ENCODE results near the gene ZNF273. TPM values are rescaled to one million over a fixed set of nuclear protein-coding genes. Genes with fewer than 3 reads are reported as not detected.
"Not testable (repeated sequence)": the region's sequence is repeated elsewhere in the genome, so short reads cannot be mapped to it uniquely, and the experiment has no call there.

Gene ZNF273
- total RNA-seq (6.5 TPM), polyA plus RNA-seq (1 to 10 TPM; 3.9 to 6.6 (median 5.8) TPM)

DNA sequence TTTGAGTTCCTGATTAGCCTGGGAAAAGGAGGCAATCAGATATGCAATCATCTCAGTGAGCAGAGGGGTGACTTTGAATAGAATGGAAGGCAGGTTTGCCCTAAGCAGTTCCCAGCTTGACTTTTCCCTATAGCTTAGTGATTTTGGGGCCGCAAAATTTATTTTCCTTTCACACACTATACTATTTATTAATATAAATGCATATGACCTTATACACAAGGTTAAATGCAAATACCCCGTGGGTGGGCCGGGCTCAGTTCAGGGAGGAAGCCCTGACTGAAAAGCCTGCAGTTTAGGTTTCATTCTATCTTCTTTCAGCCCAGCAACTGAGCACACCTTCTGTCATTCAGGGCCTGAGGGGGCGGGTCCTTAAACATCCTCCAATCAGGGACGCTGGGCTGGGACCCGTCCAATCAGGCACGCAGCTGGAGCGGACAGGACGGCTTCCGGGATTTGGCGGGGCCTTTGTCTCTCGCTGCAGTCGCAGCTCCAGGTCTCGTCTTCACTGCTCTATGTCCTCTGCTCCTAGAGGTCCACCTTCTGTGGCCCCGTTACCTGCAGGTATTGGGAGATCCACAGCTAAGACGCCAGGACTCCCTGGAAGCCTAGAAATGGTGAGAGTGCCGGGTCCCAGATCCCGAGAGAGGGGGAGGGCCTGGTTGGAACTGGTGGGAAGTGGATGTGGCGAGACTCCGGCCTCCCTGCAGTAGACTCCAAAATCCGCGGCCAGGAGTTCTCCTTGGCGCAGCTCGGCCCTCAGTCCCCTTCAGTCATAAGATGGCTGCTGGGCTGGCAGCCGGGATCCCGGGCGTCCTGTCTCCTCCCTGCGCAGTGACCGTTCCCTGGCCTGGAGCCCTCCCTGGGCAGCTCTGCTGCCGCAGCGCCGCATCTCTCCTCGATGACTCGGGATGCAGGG lies at the start of gene ZNF273:
TSS of gene ZNF273 (plus strand) at position 468 of the 916 bp plus-strand sequence. CDS start at position 513, 45 bp downstream.
- H3K9me3 ChIP-seq (ENCODE audit: control insufficient read depth in 2 of 2, low read length in 2 of 2) = no peaks in the 10 kb centered on the region
- ATAC-seq (ENCODE audit: low read depth in 2 of 2) = peak; percentile 99 to 100
- Mint-ChIP-seq H3K4me1 (peaks cover 21 to 55% (median 36%) of the 10 kb centered on the region in 4 donors), H3K36me3 (peaks cover 7% of the 10 kb centered on the region), H3K9me3 (peaks cover 0 to 9% (median 0%) of the 10 kb centered on the region in 7 donors), H3K27me3 (peaks cover 7% of the 10 kb centered on the region), H3K27ac (peak within 1 kb of the TSS; percentile 76 to 97 (median 96)), H3K4me3 (peak within 1 kb of the TSS; percentile 97 to 99 (median 97))
- peaks cover 23% of the 10 kb centered on the region for H3K4me1 ChIP-seq (ENCODE audit: control insufficient read depth, insufficient read depth, low read length, poor library complexity, severe bottlenecking)
- H3K4me3 ChIP-seq (ENCODE audit: low read depth, low read length) = peak within 1 kb of the TSS; percentile 93
- no peaks in the 10 kb centered on the region for H3K27me3 ChIP-seq (ENCODE audit: control insufficient read depth, insufficient read depth, low read length)
- DNase-seq = peak; percentile 83 to 95 (median 91)
- H3K36me3 ChIP-seq (ENCODE audit: control insufficient read depth, insufficient read depth, low read length) = no peaks in the 10 kb centered on the region
- H3K27ac ChIP-seq (ENCODE audit: insufficient read depth, low read length, poor library complexity, severe bottlenecking) = peak within 1 kb of the TSS; percentile 73

GRCh38 chr7:64853679-64854078 lies 49.4 kb upstream of the ZNF273 start:
- H3K9me3 Mint-ChIP-seq = peaks cover 0 to 8% (median 0%) of the 10 kb centered on the region in 7 donors
- H3K27ac ChIP-seq (ENCODE audit: insufficient read depth, low read length, poor library complexity, severe bottlenecking) = no peak overlapping the region
- H3K27ac Mint-ChIP-seq = no peak overlapping the region
- H3K4me1 ChIP-seq (ENCODE audit: control insufficient read depth, insufficient read depth, low read length, poor library complexity, severe bottlenecking) = no peaks in the 10 kb centered on the region
- no peaks in the 10 kb centered on the region for H3K27me3 Mint-ChIP-seq
- no peaks in the 10 kb centered on the region for H3K36me3 ChIP-seq (ENCODE audit: control insufficient read depth, insufficient read depth, low read length)
- no peak overlapping the region for H3K4me3 ChIP-seq (ENCODE audit: low read depth, low read length)
- H3K4me1 Mint-ChIP-seq = no peaks in the 10 kb centered on the region
- DNase-seq = no peak
- H3K27me3 ChIP-seq (ENCODE audit: control insufficient read depth, insufficient read depth, low read length) = no peaks in the 10 kb centered on the region
- peaks cover 3% of the 10 kb centered on the region for H3K36me3 Mint-ChIP-seq
- peaks cover 0 to 4% of the 10 kb centered on the region in 2 experiments for H3K9me3 ChIP-seq (ENCODE audit: control insufficient read depth in 2 of 2, low read length in 2 of 2)
- no peak overlapping the region for H3K4me3 Mint-ChIP-seq
- no peak for ATAC-seq (ENCODE audit: low read depth in 2 of 2)

DNA sequence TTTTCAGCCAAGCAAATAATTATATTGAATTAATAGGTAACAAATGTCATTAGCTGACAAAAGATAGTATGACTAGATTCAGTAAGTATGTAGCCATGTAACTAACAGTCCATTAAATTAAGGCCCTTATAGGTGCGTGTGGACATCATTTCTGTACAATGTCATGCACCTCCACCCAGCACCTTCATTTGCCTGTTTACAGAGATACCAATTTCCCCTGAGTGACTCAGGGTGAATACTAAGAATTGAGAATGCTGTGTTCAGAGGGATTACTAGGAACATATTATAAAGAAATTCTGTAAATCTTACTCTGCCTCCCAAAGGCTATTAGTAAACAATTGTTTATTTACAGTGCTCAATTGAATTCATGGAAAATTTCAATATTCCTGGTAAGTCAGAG lies 48.1 kb upstream of the ZNF273 start:
- H3K36me3 Mint-ChIP-seq = no peaks in the 10 kb centered on the region
- H3K9me3 ChIP-seq (ENCODE audit: control insufficient read depth in 2 of 2, low read length in 2 of 2) = peaks cover 0 to under 1% of the 10 kb centered on the region in 2 experiments
- no peak overlapping the region for H3K4me3 ChIP-seq (ENCODE audit: low read depth, low read length)
- no peaks in the 10 kb centered on the region for H3K36me3 ChIP-seq (ENCODE audit: control insufficient read depth, insufficient read depth, low read length)
- H3K4me1 ChIP-seq (ENCODE audit: control insufficient read depth, insufficient read depth, low read length, poor library complexity, severe bottlenecking) = no peaks in the 10 kb centered on the region
- H3K27me3 Mint-ChIP-seq = no peaks in the 10 kb centered on the region
- H3K4me1 Mint-ChIP-seq = no peaks in the 10 kb centered on the region
- DNase-seq (no peak), ATAC-seq (ENCODE audit: low read depth in 2 of 2) (no peak)
- no peak overlapping the region for H3K27ac ChIP-seq (ENCODE audit: insufficient read depth, low read length, poor library complexity, severe bottlenecking)
- no peak overlapping the region for H3K27ac Mint-ChIP-seq
- no peaks in the 10 kb centered on the region for H3K27me3 ChIP-seq (ENCODE audit: control insufficient read depth, insufficient read depth, low read length)
- H3K9me3 Mint-ChIP-seq = peaks cover 0 to 8% (median 0%) of the 10 kb centered on the region in 7 donors
- H3K4me3 Mint-ChIP-seq = no peak overlapping the region

DNA sequence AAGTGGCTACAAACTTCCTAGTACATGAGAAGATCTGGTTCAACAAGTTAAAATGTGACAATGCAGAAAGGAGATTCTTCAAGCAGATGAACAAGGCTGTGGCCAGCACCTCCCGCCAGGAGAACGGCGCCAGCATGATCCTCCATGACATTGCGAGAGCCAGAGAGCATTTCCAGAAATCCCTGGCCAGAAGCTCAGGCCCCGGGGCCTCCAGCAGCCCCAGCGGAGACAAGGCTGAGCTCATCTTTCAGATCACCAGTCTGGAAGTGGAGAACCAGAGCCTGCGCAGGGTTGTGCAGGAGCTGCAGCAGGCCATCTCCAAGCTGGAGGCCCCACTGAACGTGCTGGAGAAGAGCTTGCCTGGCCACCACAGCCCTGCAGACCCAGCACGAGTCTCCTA lies 40.1 kb upstream of the ZNF273 start:
- Mint-ChIP-seq H3K27ac (no peak overlapping the region), H3K4me1 (peaks cover 0 to 2% (median 0%) of the 10 kb centered on the region in 4 donors), H3K9me3 (peaks cover 0 to 8% (median 0%) of the 10 kb centered on the region in 7 donors), H3K36me3 (no peaks in the 10 kb centered on the region), H3K4me3 (no peak overlapping the region), H3K27me3 (no peaks in the 10 kb centered on the region)
- H3K36me3 ChIP-seq (ENCODE audit: control insufficient read depth, insufficient read depth, low read length) = no peaks in the 10 kb centered on the region
- H3K27ac ChIP-seq (ENCODE audit: insufficient read depth, low read length, poor library complexity, severe bottlenecking) = no peak overlapping the region
- ATAC-seq (ENCODE audit: low read depth in 2 of 2) (no peak), DNase-seq (no peak)
- peaks cover 0 to 6% of the 10 kb centered on the region in 2 experiments for H3K9me3 ChIP-seq (ENCODE audit: control insufficient read depth in 2 of 2, low read length in 2 of 2)
- no peak overlapping the region for H3K4me3 ChIP-seq (ENCODE audit: low read depth, low read length)
- no peaks in the 10 kb centered on the region for H3K27me3 ChIP-seq (ENCODE audit: control insufficient read depth, insufficient read depth, low read length)
- no peaks in the 10 kb centered on the region for H3K4me1 ChIP-seq (ENCODE audit: control insufficient read depth, insufficient read depth, low read length, poor library complexity, severe bottlenecking)

DNA sequence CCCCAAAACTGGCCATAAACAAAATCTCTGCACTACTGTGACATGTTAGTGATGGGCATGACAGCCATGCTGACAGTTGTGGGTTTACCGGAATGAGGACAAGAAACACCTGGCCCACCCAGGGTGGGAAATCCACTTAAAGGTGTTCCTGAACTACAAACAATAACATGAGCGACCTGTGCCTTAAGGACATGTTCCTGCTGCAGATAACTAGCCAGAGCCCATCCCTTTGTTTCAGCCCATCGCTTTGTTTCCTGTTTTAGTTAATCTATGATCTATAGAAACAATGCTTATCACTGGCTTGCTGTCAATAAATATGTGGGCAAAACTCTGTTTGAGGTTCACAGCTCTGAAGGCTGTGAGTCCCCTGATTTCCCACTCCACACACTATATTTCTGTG lies 39.5 kb upstream of the ZNF273 start:
- not testable (repeated sequence) for ATAC-seq (ENCODE audit: low read depth in 2 of 2); H3K4me1 ChIP-seq (ENCODE audit: control insufficient read depth, insufficient read depth, low read length, poor library complexity, severe bottlenecking); H3K27ac ChIP-seq (ENCODE audit: insufficient read depth, low read length, poor library complexity, severe bottlenecking); H3K4me3 ChIP-seq (ENCODE audit: low read depth, low read length); H3K9me3 ChIP-seq (ENCODE audit: control insufficient read depth in 2 of 2, low read length in 2 of 2); H3K36me3 ChIP-seq (ENCODE audit: control insufficient read depth, insufficient read depth, low read length); DNase-seq; H3K9me3 Mint-ChIP-seq; H3K27me3 ChIP-seq (ENCODE audit: control insufficient read depth, insufficient read depth, low read length); H3K27ac Mint-ChIP-seq; H3K36me3 Mint-ChIP-seq; H3K4me3 Mint-ChIP-seq; H3K4me1 Mint-ChIP-seq; H3K27me3 Mint-ChIP-seq

- H3K36me3 Mint-ChIP-seq = no peaks in the 10 kb centered on the region
- H3K4me3 ChIP-seq (ENCODE audit: low read depth, low read length) = no peak overlapping the region
Observed at GRCh38 chr7:64863969-64864368, 39.1 kb upstream of the ZNF273 start.

DNA sequence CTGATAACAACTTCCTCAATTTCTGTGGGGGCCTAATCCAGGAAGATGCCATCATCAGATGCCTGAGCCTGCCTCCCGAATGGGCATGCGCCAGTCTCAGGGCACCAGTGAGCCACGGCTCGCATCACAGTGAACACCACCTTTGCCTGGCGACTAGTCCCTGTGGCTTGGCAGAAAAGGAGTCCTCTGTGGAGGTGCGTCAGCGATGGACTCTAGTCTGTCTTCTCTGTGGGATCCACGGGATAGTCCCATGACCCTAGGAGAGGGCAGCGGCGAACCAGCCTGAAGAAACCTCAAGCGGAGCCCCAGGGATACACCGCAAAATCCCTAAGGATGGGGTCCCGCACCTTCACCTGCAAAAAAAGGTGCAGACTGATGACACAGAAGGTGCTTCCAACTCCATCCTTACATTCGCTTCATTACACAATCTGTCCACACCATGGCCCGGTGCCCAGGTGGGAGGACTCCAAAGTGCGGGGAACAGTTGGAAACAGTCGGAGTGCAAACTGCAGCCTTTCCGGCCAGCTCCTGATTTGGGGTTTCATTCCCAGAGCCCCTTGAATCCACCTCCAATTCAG lies 35.1 kb upstream of the ZNF273 start:
- Histone ChIP-seq H3K4me3 (ENCODE audit: low read depth, low read length) (no peak overlapping the region), H3K36me3 (ENCODE audit: control insufficient read depth, insufficient read depth, low read length) (no peaks in the 10 kb centered on the region), H3K27ac (ENCODE audit: insufficient read depth, low read length, poor library complexity, severe bottlenecking) (no peak overlapping the region), H3K9me3 (ENCODE audit: control insufficient read depth in 2 of 2, low read length in 2 of 2) (peaks cover 0 to 3% of the 10 kb centered on the region in 2 experiments), H3K27me3 (ENCODE audit: control insufficient read depth, insufficient read depth, low read length) (no peaks in the 10 kb centered on the region), H3K4me1 (ENCODE audit: control insufficient read depth, insufficient read depth, low read length, poor library complexity, severe bottlenecking) (no peaks in the 10 kb centered on the region)
- Mint-ChIP-seq H3K4me3 (no peak overlapping the region), H3K36me3 (no peaks in the 10 kb centered on the region), H3K4me1 (peaks cover 0 to 2% (median 0%) of the 10 kb centered on the region in 4 donors), H3K27ac (no peak overlapping the region), H3K9me3 (peaks cover 0 to 5% (median 0%) of the 10 kb centered on the region in 7 donors), H3K27me3 (no peaks in the 10 kb centered on the region)
- DNase-seq (no peak), ATAC-seq (ENCODE audit: low read depth in 2 of 2) (no peak)

More at GRCh38 chr7:64863969-64864368, 39.1 kb upstream of the ZNF273 start:
- ATAC-seq (ENCODE audit: low read depth in 2 of 2) (no peak), DNase-seq (no peak)
- Histone ChIP-seq H3K27me3 (ENCODE audit: control insufficient read depth, insufficient read depth, low read length) (no peaks in the 10 kb centered on the region), H3K9me3 (ENCODE audit: control insufficient read depth in 2 of 2, low read length in 2 of 2) (peaks cover 0 to 6% of the 10 kb centered on the region in 2 experiments), H3K4me1 (ENCODE audit: control insufficient read depth, insufficient read depth, low read length, poor library complexity, severe bottlenecking) (no peaks in the 10 kb centered on the region), H3K27ac (ENCODE audit: insufficient read depth, low read length, poor library complexity, severe bottlenecking) (no peak overlapping the region), H3K36me3 (ENCODE audit: control insufficient read depth, insufficient read depth, low read length) (no peaks in the 10 kb centered on the region)
- Mint-ChIP-seq H3K27me3 (no peaks in the 10 kb centered on the region), H3K27ac (no peak overlapping the region), H3K4me3 (no peak overlapping the region), H3K9me3 (peaks cover 0 to 8% (median 0%) of the 10 kb centered on the region in 7 donors), H3K4me1 (peaks cover 0 to 2% (median 0%) of the 10 kb centered on the region in 4 donors)
